ENCODE data around the gene RDH14. TPM values are rescaled to one million over a fixed set of nuclear protein-coding genes. Genes with fewer than 3 reads are reported as not detected.
A peak's percentile ranks its signal among the peaks of the same experiment; 100 is the strongest.

Gene RDH14
- total and polyA plus RNA-seq, 4 donors = 30.8 to 46.7 (median 32.4) TPM

DNA sequence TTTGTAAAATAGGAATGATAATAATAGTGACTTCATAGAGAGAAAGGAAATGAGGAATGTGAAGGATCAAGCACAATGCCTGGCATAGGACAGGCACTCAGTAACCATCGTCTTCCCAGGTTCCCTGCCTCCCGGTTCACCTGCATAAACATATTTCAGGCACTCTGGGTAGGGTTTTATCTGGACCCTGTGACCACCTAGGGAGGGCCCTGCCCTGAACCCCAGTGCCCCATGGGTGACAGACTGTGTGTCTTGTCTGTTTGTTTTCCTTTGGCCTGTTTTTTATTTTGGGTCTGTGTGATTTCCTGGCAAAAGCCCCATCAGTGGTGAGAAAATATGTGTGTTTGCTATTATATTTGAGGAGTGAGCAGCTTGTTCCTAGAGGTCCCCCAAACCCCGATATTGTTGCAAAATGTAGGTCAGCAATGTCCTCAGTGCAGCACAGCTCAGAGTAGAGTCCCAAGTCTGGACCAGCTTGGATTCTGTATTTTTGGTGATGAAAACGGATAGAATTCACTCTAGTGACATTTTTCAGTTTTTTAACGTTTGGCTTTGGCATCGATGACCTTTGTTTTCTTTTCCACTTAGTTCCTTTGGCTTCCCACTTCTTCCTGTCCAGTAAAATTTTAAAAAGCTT, 38.5 kb upstream of the RDH14 start:
- H3K4me1 ChIP-seq (ENCODE audit: control insufficient read depth, insufficient read depth, low read length) = no peaks in the 10 kb centered on the region
- no peaks in the 10 kb centered on the region for H3K36me3 ChIP-seq (ENCODE audit: control insufficient read depth, insufficient read depth, low read length)
- no peak overlapping the region for H3K27ac ChIP-seq (ENCODE audit: low read depth, low read length)
- WGBS (ENCODE audit: insufficient coverage) = 81% methylated on average over 6 of the region's 6 CpGs
- no peaks in the 10 kb centered on the region for H3K27me3 ChIP-seq (ENCODE audit: control insufficient read depth, insufficient read depth, low read length)
- peak in 1 of 6 donors; percentile 20 for DNase-seq (ENCODE audit: low read depth in 4 of 6, low spot score in 6 of 6)
- no peak overlapping the region for H3K4me3 ChIP-seq (ENCODE audit: low read depth, low read length)
- H3K9me3 ChIP-seq (ENCODE audit: control insufficient read depth, insufficient read depth, low read length) = no peaks in the 10 kb centered on the region

DNA sequence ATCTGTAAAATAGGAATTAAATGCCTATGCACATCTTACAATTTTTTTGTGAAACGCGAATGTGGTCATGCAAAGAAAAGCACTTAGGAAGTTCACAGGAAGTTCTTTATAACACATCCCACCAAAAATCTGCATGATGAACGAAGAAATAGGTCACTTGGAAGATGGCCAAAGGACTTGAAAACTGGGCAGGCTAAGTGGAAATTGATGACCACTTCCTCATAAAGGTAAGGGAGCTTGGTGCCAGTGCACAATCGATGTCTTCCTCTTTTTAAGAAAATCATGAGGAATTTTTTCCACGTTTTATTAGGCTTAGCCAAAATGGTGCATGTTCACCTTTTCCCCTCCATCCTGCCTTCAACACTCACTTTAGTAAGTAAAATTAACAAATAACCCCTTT, 37.2 kb upstream of the RDH14 start:
- Histone ChIP-seq H3K9me3 (ENCODE audit: control insufficient read depth, insufficient read depth, low read length) (no peaks in the 10 kb centered on the region), H3K4me1 (ENCODE audit: control insufficient read depth, insufficient read depth, low read length) (no peaks in the 10 kb centered on the region), H3K27me3 (ENCODE audit: control insufficient read depth, insufficient read depth, low read length) (no peaks in the 10 kb centered on the region), H3K27ac (ENCODE audit: low read depth, low read length) (no peak overlapping the region), H3K36me3 (ENCODE audit: control insufficient read depth, insufficient read depth, low read length) (no peaks in the 10 kb centered on the region), H3K4me3 (ENCODE audit: low read depth, low read length) (no peak overlapping the region)
- no peak for DNase-seq (ENCODE audit: low read depth in 4 of 6, low spot score in 6 of 6)
- WGBS (ENCODE audit: insufficient coverage) = 81% methylated on average over 2 of the region's 5 CpGs

DNA sequence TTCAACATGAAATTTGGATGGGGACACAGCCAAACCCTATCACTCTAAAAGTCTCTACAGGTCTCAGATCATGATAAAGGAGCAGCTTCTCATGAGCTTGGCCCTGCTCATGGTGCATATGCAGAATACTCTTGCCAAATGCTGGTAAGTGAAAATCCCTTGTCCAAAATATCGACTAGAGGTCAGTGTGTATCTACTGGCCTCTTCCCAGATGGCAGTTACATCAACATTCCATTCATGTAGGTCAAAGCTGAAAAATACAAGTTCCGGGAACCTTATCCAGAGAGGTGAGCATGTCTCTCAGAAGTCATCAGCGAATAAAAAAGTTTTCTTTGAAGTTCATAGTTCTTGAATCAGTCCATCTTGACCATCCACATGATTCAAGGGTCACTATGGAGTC, 36.5 kb upstream of the RDH14 start:
- Histone ChIP-seq H3K27ac (ENCODE audit: low read depth, low read length) (no peak overlapping the region), H3K36me3 (ENCODE audit: control insufficient read depth, insufficient read depth, low read length) (no peaks in the 10 kb centered on the region), H3K4me3 (ENCODE audit: low read depth, low read length) (no peak overlapping the region), H3K27me3 (ENCODE audit: control insufficient read depth, insufficient read depth, low read length) (no peaks in the 10 kb centered on the region), H3K9me3 (ENCODE audit: control insufficient read depth, insufficient read depth, low read length) (no peaks in the 10 kb centered on the region), H3K4me1 (ENCODE audit: control insufficient read depth, insufficient read depth, low read length) (no peaks in the 10 kb centered on the region)
- no peak for DNase-seq (ENCODE audit: low read depth in 4 of 6, low spot score in 6 of 6)
- 86% methylated on average over 1 of the region's 3 CpGs for WGBS (ENCODE audit: insufficient coverage)

DNA sequence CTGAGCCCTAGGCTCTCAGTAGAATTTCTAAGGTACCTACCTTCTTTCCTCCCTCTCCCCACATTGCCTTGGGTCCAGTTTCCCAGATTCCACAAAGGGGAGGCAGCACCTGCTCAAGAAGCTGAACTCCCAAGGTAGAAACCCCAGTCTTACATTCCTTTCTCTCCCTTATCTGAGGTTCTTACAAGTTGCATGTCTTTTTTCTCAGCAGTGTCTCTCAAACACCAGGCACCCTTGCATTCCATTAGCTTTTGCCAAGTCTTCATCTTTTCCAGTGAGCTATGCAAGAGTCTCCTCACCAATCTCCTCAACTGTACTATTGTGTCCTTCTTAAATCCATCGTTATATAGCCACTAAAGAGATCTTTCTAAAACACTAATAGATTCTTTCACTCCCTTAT, 33.0 kb upstream of the RDH14 start:
- Histone ChIP-seq H3K4me3 (ENCODE audit: low read depth, low read length) (no peak overlapping the region), H3K27me3 (ENCODE audit: control insufficient read depth, insufficient read depth, low read length) (no peaks in the 10 kb centered on the region), H3K27ac (ENCODE audit: low read depth, low read length) (no peak overlapping the region), H3K4me1 (ENCODE audit: control insufficient read depth, insufficient read depth, low read length) (no peaks in the 10 kb centered on the region), H3K9me3 (ENCODE audit: control insufficient read depth, insufficient read depth, low read length) (no peaks in the 10 kb centered on the region), H3K36me3 (ENCODE audit: control insufficient read depth, insufficient read depth, low read length) (no peaks in the 10 kb centered on the region)
- DNase-seq (ENCODE audit: low read depth in 4 of 6, low spot score in 6 of 6) = no peak
- 91% methylated on average over 1 of the region's 1 CpG for WGBS (ENCODE audit: insufficient coverage)

DNA sequence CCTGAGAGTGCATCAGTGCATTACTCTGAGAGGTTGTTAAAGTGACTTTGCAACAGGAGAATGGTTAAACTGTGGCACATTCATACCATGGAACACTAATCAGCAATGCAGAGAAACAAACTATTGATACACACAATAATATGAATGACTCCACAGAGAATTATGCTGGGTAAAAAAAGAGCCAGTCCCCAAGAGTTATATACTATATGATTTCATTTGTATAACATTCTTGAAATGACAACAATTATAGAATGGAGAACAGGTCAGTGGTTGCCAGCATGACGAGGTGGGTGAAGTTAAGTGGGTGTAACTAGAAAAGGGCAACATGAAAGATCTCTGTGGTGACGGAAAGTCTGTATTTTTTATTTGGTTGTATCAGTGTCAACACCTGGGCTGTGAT, 31.9 kb upstream of the RDH14 start:
- Histone ChIP-seq H3K9me3 (ENCODE audit: control insufficient read depth, insufficient read depth, low read length) (no peaks in the 10 kb centered on the region), H3K27ac (ENCODE audit: low read depth, low read length) (no peak overlapping the region), H3K27me3 (ENCODE audit: control insufficient read depth, insufficient read depth, low read length) (no peaks in the 10 kb centered on the region), H3K4me1 (ENCODE audit: control insufficient read depth, insufficient read depth, low read length) (no peaks in the 10 kb centered on the region), H3K36me3 (ENCODE audit: control insufficient read depth, insufficient read depth, low read length) (no peaks in the 10 kb centered on the region), H3K4me3 (ENCODE audit: low read depth, low read length) (no peak overlapping the region)
- WGBS (ENCODE audit: insufficient coverage) = 92% methylated on average over 2 of the region's 2 CpGs
- no peak for DNase-seq (ENCODE audit: low read depth in 4 of 6, low spot score in 6 of 6)

DNA sequence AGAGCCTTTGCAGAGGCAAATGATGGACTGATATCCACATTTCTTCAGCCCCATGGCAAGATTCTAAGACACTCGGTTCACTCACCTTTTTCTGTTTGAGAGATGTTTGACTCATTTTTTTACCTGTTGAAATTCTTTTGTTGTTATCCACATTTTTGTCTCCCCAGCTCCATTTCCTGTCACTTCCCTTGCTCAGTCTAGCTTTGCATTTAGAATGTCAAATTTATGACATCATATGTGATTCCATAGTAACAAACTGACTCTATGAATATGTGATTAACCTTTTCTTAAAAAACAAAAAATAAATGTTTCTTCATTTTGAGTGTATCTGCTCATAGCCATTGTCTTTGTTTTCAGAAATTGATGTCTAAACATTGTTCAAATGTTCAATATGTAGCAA, 28.9 kb upstream of the RDH14 start, which contains the start of gene NT5C1B:
TSS of gene NT5C1B (minus strand) at position 216 of the 400 bp plus-strand sequence. CDS start at position 115, 101 bp downstream.
- no peaks in the 10 kb centered on the region for H3K36me3 ChIP-seq (ENCODE audit: control insufficient read depth, insufficient read depth, low read length)
- no peak within 1 kb of the TSS for H3K27ac ChIP-seq (ENCODE audit: low read depth, low read length)
- peaks cover 3% of the 10 kb centered on the region for H3K9me3 ChIP-seq (ENCODE audit: control insufficient read depth, insufficient read depth, low read length)
- H3K4me3 ChIP-seq (ENCODE audit: low read depth, low read length) = no peak within 1 kb of the TSS
- no peaks in the 10 kb centered on the region for H3K27me3 ChIP-seq (ENCODE audit: control insufficient read depth, insufficient read depth, low read length)
- no peak for DNase-seq (ENCODE audit: low read depth in 4 of 6, low spot score in 6 of 6)
- no peaks in the 10 kb centered on the region for H3K4me1 ChIP-seq (ENCODE audit: control insufficient read depth, insufficient read depth, low read length)
- no CpG with 5 or more reads among the region's 1 CpG for WGBS (ENCODE audit: insufficient coverage)

DNA sequence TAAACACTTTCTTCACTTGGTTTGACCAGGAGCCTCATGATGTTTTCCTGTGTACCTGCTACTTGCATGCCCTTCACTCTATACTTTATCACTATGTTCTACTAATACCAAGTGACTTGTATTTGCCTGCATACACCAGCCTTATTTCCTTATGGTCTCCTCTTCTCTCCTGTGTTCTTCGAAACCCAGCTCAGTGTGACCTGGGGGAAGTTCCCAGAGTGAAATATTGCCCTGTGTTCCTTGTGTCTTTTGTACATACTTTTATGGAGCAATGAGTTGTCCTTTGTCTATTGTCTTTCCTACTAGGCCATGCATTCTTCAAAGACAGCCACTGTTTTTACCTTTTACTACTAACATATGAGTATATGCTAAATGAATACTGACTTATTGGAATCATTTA, 28.3 kb upstream of the RDH14 start:
- no peak for DNase-seq (ENCODE audit: low read depth in 4 of 6, low spot score in 6 of 6)
- Histone ChIP-seq H3K4me3 (ENCODE audit: low read depth, low read length) (no peak overlapping the region), H3K27ac (ENCODE audit: low read depth, low read length) (no peak overlapping the region), H3K9me3 (ENCODE audit: control insufficient read depth, insufficient read depth, low read length) (peaks cover 3% of the 10 kb centered on the region), H3K27me3 (ENCODE audit: control insufficient read depth, insufficient read depth, low read length) (no peaks in the 10 kb centered on the region), H3K4me1 (ENCODE audit: control insufficient read depth, insufficient read depth, low read length) (no peaks in the 10 kb centered on the region), H3K36me3 (ENCODE audit: control insufficient read depth, insufficient read depth, low read length) (no peaks in the 10 kb centered on the region)
- WGBS (ENCODE audit: insufficient coverage) = no CpG with 5 or more reads among the region's 1 CpG

DNA sequence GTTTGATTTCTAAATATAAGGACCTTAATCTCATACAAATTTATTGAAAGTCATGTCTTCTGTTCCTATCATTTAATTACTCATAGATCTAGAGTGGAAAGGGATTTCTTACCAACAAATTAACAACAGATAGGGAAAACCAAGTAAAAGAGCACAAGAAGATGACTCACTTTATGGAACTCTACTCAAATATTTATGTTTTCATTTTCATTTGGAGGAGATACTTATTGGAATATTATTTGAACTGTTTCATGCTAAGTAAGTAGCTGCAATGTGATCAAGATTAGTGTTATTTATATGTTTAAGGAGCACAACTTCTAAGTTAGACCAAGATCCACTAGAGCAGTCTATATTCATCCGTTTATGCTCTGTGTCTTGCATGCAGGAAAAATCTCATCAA, 27.6 kb upstream of the RDH14 start:
- no peak overlapping the region for H3K4me3 ChIP-seq (ENCODE audit: low read depth, low read length)
- no peak for DNase-seq (ENCODE audit: low read depth in 4 of 6, low spot score in 6 of 6)
- no peaks in the 10 kb centered on the region for H3K36me3 ChIP-seq (ENCODE audit: control insufficient read depth, insufficient read depth, low read length)
- no peak overlapping the region for H3K27ac ChIP-seq (ENCODE audit: low read depth, low read length)
- no peaks in the 10 kb centered on the region for H3K27me3 ChIP-seq (ENCODE audit: control insufficient read depth, insufficient read depth, low read length)
- H3K9me3 ChIP-seq (ENCODE audit: control insufficient read depth, insufficient read depth, low read length) = peaks cover 3% of the 10 kb centered on the region
- no CpG with 5 or more reads among the region's 1 CpG for WGBS (ENCODE audit: insufficient coverage)
- no peaks in the 10 kb centered on the region for H3K4me1 ChIP-seq (ENCODE audit: control insufficient read depth, insufficient read depth, low read length)

DNA sequence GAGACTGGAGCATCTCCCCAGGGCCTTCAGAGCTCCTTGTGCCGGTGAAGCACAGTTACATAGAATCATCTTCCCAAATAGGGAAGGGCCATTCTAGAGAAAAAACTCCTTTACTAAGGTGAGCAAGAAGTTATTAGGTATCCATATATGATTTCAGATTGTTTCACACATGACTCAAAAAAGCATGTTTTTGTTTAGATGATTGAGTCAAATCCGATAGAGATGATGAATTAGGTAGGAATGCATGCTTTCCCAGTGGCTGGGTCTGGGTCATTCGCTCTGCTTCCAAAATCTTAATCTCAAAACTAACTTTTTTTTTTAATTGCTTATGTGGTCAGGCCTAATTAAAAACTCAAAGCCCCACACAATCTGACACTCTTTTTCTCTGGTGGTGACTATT, 25.1 kb upstream of the RDH14 start:
- no peaks in the 10 kb centered on the region for H3K4me1 ChIP-seq (ENCODE audit: control insufficient read depth, insufficient read depth, low read length)
- no CpG with 5 or more reads among the region's 3 CpGs for WGBS (ENCODE audit: insufficient coverage)
- no peak overlapping the region for H3K4me3 ChIP-seq (ENCODE audit: low read depth, low read length)
- H3K27me3 ChIP-seq (ENCODE audit: control insufficient read depth, insufficient read depth, low read length) = no peaks in the 10 kb centered on the region
- H3K27ac ChIP-seq (ENCODE audit: low read depth, low read length) = no peak overlapping the region
- H3K36me3 ChIP-seq (ENCODE audit: control insufficient read depth, insufficient read depth, low read length) = no peaks in the 10 kb centered on the region
- DNase-seq (ENCODE audit: low read depth in 4 of 6, low spot score in 6 of 6) = no peak
- H3K9me3 ChIP-seq (ENCODE audit: control insufficient read depth, insufficient read depth, low read length) = peaks cover 3% of the 10 kb centered on the region

DNA sequence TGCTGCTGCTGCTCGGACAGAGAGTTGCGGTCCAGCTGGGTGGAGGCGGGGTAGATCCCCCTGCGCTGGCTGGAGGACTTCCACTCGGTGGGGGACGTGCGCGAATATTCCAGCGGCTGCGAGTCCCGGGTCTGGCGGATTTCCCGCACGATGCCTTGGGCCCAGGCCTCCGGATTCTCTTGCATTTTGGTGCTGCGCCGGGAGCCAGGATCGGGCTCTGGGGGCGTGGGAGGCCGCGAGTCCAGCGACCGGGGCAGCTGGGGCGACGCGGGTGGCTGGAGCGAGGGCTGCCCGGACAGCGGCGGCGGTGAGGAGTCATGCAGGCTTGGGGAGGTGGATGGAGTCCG, 24.1 kb upstream of the RDH14 start:
- 84% methylated on average over 32 of the region's 32 CpGs for WGBS (ENCODE audit: insufficient coverage)
- Histone ChIP-seq H3K27ac (ENCODE audit: low read depth, low read length) (no peak overlapping the region), H3K9me3 (ENCODE audit: control insufficient read depth, insufficient read depth, low read length) (peaks cover 3% of the 10 kb centered on the region)

More for the DNA sequence above, 24.1 kb upstream of the RDH14 start:
- no peak for DNase-seq (ENCODE audit: low read depth in 4 of 6, low spot score in 6 of 6)
- H3K4me3 ChIP-seq (ENCODE audit: low read depth, low read length) = no peak overlapping the region
- H3K4me1 ChIP-seq (ENCODE audit: control insufficient read depth, insufficient read depth, low read length) = no peaks in the 10 kb centered on the region
- H3K36me3 ChIP-seq (ENCODE audit: control insufficient read depth, insufficient read depth, low read length) = no peaks in the 10 kb centered on the region
- no peaks in the 10 kb centered on the region for H3K27me3 ChIP-seq (ENCODE audit: control insufficient read depth, insufficient read depth, low read length)

Measured in spinal cord (tissue), 10 donors.